DMS114 treated with DMSO at 0.1 percent for 48 hours (cell line): ENCODE results near the gene LACC1.

Experiments used
- DNase-seq: peaks from one replicate; lab custom pipeline; 2025; ENCODE audit not compliant: unreplicated experiment; lab: John Stamatoyannopoulos, UW

The LACC1 gene

DNA sequence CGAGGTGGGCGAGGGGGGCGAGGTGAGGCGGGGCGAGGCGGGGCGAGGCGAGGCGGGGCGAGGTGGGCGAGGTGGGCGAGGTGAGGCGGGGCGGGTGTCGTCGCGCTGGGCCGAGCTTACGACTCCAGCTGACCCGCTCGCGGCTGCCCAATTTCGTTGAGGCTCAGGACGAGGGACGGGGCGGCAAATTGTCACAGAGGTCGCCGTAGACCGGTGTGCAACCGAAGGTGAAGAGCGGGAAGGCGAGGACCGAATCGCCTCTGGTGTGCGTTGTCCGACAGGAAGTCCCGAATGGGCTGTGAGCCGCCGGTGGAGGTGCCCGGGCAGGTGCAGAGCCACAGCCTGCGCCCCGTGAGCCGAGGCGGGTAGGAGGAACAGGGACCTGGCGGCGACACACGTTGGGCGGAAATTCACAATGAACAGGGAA, at the start of gene LACC1:
Gene LACC1 (plus strand): TSS at position 150 of the 427 bp plus-strand sequence. CDS start 1,082 bp downstream, outside the sequence.
- no peak for DNase-seq

DNA sequence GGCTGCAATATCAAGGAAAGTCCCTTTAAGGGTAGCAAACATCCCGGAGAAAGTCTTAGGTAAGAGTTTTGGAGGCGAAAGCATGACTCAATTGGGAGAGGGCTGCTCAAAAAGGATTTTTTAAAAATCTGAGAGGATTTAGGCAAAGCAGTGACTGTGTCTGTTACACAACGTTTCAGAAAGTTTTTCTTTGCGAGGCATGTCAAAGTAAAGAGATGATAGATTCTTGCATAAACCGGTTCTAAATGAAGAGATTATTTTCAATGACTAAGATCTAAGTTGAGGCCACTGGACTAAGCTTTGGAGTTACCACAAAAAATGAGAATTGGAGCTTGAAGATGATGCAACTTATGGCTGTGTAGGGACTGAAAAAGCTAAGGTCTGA, 49.2 kb upstream of the LACC1 start:
- DNase-seq = no peak

DNA sequence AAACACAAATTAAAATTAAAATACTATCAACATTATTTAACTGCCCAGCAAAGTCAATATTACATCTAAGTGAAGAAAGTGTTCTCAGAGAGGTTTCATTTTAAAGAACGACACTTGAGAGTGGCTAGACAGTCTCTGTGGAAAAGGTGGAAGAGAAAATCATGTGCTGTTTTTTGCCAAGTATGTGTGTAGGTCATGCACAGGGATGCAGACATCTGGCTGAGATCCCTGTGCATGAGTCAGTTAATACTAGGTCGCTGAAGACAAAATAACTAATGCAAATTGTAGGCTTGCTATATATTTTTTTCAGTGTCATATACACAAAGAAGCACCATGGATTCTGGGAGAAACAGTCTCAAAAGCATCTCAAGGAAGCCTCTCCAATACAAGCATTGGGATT, 48.6 kb upstream of the LACC1 start:
- no peak for DNase-seq

DNA sequence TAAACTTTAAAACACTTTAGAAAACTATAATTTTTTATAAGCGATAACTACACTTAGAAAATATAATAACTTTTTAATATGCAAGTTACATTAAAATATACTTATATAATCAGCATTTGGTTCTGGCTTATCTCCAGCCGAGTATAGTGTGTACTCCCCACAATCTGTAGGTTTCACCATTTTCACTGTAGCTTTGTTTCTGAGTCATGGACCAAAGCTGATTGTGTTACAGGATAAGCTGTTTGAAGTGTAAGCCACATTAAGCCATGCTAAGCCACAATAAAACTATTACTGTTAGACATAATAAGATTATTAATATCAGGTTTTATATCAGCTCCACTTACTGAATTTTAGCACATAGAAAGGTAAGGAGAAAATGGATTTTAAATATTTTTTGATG, 44.0 kb upstream of the LACC1 start:
- DNase-seq = no peak

DNA sequence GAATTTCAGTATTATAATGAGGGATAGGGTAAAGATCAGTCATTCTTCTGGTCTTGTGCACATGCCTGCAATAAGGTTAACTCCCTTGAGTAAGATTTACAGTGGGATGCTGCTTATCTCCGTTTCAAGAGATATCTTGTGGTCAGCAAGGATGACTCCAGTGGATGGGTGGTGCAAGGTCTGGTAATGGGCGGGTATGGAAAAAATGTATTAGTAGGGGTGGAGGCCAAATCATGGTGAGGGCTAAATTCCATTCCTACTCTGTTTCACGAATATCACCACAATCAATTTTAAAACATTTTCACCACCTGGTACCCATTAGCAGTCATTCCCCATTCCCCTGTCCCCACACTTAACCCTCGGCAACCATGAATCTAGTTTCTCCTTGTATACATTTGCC, 40.8 kb upstream of the LACC1 start:
- DNase-seq = no peak

DNA sequence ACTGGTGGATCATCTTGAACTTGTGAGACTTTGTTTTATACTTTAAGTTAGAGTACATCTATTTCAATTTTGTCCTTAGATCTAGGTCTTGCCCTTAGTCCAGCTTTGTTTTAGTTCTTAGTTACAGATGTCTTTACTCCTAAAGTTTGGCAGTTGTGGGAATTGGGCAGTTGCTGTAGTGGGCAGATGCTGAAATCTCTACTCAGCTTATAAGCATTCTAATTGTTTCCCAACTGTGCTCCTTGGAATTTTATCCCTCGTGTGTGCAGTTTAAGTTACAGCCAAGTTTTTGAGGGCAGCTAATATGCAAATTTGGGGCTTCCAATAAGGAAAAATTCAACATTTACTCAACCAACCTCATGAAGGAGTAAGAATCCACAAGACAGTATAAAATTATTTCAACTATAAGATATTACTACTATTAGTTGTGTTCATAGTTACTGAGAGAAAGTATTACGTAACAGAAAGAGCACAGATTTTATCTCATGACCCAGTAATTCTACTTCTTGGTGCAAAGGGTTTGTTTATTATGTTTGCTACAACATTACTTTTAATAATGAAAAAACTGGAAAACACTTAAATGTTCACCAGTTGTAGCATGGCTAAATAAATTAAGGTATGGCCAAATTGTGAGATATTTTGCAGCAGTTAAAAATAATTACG, 33.1 kb upstream of the LACC1 start:
- DNase-seq = no peak

DNA sequence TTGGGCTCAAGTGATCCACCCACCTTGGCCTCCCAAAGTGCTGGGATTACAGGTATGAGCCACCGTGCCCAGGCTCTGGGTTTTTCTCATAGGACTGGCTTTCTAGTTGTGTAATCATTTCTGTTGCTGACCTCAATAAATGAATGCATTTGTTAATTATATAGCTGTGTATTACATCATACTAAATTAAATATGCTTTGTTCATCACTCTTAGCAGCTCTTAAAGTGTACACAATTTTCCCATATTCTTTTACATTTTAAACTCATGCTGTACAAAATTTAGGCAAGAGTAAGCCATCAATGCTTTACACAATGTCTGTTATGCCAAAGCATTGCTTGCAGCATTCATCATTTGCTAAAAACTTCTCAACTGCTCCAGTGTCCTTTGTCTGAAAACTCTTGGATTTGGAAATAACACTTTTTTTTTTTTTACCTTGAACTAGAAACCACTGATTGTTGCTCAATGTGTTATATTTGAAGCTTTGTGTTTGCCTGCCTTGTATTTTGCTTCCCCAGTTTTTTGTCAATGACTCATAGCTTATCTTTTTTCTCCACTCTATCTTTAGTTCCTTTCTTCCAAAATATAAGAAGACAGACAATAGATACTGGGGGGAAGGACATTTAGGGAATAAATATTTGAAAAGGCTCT, 31.6 kb upstream of the LACC1 start:
- DNase-seq = no peak

DNA sequence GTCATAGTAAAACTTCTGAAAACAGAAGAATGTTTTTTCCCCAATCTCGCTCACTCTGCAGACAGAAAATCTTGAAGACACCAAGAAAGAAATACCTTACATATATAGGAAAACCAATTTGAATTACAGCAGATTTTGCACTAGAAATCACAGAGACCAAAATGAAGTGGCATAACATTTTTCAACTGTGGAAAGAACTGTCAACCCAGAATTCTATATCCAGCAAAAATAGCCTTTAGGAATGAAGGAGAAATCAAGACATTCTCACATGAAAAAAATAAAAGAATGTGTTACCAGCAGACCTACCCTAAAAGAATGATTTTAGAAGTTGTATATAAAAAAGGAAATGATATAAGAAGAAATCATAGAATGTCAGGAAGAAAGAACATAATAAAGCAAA, 28.8 kb upstream of the LACC1 start:
- no peak for DNase-seq

DNA sequence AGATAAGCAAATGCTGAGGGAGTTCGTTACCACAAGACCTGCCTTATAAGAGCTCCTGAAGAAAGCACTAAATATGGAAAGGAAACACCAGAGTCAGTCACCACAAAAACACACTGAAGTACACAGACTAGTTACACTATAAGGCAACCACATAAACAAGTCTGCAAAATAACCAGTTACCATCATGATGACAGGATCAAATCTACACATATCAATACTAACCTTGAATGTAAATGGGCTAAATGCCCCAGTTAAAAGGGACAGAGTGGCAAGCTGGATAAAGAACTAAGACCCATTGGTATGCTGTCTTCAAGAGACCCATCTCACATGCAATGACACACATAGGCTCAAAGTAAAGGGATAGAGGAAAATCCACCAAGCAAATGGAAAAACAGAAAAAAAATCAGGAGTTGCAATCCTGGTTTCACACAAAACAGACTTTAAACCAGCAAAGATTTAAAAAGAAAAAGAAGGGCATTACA, 26.7 kb upstream of the LACC1 start:
- no peak for DNase-seq

DNA sequence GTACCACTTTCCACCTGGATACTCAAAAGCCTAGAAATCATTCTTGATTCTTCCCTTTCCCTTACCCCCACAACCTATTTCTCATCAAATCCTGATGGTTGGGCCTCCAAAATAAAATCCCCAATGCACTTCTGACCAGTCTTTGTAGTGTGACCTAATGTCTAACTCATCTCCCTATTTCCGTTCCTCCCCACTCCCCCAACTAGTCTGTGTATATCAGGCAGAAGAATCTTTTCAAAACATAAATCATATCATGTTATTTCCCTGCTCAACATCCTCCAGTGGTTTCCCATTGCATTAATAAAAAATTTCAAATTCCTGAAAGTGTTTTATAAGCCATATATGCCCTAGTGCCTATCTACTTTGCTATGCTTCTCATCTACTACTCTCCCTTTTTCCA, 17.8 kb upstream of the LACC1 start:
- DNase-seq = no peak

DNA sequence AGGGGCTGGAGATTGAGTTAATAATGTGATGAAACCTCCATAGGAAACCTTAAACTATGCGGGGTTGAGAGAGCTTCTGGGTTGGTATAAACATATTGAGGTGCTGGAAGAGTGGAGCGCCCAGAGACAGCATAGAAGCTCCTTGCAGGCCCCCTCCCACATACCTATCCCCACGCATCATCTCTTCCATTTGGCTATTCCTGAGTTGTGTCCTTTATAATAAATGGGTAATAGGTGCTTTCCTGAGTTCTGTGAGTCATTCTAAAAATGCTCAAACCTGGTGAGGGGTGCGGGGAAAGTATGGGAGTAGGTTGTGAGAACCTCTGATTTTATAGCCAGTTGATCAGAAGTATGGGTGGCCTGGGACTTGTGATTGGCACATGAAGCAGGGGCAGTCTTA, 14.8 kb upstream of the LACC1 start:
- DNase-seq = no peak

DNA sequence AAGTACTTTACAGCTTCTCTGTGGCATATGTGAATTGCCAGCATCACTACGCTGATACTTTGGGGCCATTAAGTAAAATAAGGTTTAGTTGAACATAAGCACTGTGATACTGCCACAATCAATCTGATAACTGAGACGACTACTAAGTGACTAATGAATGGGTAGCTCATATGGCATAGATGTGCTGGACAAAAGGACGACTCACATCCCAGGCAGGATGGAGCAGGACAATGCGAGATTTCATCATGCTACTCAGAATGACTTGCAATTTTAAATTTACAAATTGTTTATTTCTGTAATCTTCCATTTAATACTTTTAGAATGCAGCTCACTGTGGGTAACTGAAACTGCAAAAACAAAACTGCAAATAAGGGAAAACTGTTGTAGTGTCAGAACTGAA, 13.8 kb upstream of the LACC1 start:
- no peak for DNase-seq

DNA sequence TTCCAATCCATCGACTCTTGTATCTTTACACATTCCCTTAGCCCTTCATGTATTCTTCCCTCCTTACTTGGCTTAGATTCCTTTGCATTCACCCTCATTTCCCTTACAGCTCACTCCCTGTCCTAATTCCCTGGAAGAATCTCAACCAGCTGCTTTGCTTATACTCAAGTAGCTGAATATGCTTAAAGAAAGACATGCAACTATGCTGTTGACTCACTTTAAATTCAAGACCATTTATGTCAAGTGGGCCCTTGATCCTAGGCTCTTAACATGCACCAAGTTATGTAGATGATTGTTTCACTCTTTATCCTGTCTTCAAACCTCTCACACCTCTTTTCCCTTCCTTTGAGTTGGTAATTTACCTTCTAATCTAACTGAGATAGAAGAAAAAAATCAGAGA, 7.5 kb upstream of the LACC1 start:
- DNase-seq = no peak

DNA sequence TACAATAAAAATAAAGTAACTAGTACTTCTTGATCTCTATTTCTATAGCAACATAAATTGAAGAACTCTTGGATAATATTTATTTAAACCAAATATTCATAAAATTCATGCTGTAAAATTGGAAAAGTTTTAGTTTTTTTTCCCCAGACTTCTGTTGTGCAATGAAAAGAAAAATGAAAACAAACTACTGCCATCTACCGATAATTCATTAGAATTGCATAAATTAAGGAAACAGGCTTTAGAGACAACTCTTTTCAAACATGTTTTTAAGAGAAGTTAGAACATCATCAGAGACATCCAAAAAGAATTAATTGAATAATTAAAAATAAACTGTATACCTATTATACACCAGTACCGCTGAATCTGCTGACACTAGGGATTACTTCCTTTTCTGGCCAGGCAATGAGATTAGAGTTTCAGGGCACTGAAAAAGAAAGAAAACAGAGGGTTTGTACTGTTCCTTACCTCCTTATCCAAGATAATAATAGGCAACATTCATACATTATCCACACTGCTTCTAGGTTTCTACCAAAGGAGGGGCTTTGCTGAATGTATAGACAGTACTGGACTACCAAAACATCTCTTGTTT, 5.1 kb upstream of the LACC1 start:
- DNase-seq = peak; percentile 24

DNA sequence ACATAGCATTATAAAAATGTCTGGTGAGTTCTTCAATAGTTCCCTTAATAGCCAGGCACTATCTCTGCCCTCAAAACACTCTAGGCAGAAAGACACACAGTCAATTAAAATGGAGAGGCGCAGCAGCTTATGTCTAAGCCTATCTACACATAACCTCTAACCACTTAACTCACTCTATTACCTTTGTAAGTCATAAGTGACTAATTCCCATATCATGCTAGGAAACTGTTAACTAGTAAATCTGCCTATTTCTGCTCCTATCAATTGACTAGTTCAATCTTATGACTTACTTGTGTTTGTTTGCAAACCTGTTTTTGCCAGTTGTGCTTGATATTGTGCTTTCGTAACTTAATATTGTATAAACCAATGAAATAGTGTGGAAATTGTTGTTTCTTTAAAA, 3.3 kb upstream of the LACC1 start:
- no peak for DNase-seq

DNA sequence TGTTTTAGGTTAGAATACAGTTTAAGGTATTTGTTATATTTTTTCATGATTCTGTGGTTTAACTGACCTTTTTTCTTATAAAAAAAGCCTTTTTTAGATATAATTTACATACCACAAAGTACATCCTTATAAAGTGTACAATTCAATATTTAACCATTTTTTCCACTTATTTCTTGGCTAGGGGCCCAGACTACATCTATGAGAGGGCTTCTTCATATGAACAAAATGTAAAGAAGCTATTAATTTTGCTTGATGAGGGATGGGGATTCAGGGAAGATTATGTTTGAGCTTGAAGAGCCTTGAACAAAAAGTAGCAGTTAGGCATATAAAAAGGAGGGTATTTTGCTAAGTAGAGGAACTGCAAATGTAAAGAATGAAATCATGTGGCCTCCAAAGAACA, 2.4 kb upstream of the LACC1 start:
- DNase-seq = no peak

DNA sequence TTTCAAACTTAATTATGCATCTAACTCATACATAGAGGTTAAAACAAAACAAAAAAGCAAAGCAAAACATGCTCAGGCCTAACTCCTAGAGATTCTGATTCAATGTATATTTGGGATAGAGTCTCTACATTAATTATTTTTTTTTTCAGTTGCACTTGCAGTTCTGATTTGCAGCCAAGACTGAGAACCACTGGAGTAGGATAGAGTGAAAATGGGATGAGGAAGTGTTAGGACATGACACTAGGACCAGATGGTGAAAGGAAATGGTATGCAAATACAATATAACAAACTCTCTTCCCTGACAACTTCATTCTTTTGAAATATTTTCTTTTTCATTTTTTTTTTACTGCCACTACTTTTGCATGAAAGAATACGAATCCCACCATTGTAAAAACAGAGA, 1.9 kb upstream of the LACC1 start:
- no peak for DNase-seq

DNA sequence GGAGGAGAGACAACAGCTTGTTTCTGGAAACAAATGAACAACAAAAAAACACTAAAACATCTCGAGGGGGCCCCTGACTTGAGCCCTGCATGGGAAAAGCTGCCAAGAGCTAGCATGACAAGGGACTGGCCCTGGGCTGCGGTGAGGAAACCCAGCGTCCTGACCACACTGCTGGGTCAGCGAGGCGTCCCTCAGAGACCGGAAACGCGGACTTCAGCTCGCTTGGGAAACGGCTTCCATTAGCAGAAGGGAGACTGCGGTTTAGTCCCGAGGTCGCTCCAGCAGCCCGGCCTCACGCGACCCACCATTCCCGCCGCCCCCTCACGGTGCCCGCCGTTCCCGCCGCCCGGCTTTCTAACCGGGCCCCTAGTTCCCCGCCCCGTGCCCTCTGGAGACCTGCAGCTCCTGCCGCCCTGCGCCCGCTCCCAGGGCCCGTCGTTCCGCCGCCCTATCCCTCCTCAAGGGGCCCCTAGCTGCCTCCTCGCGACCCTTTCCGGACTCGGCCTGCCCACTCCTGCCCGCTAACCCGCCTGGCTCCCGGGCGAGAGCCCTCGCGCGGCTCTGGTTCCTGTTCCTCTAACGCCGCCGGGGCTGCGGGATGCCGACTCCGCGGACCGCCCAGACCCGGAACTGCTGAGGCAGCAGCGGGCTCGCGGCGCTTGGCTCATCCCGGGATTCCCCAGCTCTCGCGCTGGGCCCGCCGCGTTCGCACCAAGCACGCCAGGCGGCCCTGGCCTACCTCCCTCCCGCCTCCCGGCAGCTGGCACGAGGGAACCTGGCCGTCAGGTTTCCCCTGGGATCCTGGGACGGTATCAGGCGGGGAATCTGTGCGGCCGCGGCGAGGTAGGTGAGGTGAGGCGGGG, 581 bp upstream of the LACC1 start, which contains the start of gene CCDC122:
Gene CCDC122 (minus strand): TSS at position 849 of the 863 bp plus-strand sequence. CDS start 10,364 bp downstream, outside the sequence.
- DNase-seq = no peak

DNA sequence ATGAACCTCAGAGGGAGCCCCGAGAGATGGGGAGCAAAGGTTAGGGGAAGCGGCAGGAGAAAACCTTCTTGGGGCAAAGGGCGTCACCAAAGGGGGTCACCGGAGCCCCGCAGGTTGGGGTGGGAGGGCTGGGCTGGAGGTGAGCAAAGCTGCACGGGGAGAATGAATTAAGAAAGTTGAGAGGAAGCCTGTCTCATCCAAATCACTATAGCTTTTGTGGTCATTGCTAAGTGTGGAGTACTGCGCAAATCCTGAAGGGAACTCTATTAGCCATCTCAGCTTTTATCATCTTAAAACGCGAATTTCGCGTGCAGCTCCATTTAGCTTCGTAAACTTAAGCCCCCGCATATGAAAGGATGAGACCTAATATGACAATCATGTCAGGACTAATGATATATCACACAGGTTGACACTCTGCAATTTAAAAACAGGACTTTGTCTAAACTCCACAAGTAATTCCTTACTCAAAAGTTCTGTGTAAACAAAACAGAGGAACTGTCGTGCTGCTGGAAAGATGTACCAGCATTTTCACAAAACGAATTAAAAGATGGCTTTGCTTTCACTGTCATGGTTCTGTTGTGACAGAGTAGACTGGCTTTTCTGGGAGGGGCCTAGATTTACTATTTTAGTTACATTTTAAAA, 631 bp downstream of the LACC1 start:
- no peak for DNase-seq

DNA sequence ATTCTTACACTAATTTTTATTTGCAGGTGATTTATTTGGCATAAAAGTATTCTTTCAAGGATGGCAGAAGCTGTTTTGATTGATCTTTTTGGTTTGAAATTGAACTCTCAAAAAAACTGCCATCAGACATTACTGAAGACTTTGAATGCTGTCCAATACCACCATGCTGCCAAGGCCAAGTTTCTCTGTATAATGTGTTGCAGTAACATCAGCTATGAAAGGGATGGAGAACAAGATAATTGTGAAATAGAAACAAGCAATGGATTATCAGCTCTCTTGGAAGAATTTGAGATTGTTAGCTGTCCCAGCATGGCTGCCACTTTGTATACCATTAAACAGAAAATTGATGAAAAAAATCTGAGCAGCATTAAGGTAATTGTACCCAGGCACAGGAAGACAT, 1.2 kb downstream of the LACC1 start:
- no peak for DNase-seq

DNA sequence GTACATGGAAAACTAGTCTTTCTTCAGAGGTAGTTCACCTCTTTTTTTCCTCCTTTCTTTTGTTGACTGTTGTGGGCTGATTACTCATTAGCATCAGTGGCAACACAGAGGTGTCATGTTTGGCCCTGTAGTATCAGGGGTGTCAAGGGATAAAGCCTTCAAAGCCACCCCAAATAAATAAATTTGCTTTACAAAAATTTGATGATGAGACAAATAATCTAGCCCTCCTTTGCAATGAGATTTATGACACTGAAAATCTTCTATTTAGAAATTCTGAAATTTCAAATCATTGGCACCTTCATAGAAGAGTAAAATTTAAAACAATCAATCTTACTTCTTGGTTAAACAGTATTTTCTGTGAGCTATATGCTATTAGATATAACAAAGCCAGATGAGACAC, 1.9 kb downstream of the LACC1 start:
- no peak for DNase-seq
